HG03175 (cell line): Measurements from ENCODE around the gene VAMP4.

Experiments
- ATAC-seq: cut with Tn5 transposase; IDR thresholded peaks from one replicate; pipeline ENCODE4 v1.9.1; 2021; ENCODE audit warnings: mild to moderate bottlenecking, moderate library complexity; ENCODE audit not compliant: unreplicated experiment

The VAMP4 gene

GRCh38 chr1:171741872-171742576, at the start of gene VAMP4:
Gene VAMP4, minus strand, starts transcription at chr1:171742065. Its CDS starts 3,651 bp downstream, at chr1:171738414.
- ATAC-seq, result peak; percentile 94

DNA sequence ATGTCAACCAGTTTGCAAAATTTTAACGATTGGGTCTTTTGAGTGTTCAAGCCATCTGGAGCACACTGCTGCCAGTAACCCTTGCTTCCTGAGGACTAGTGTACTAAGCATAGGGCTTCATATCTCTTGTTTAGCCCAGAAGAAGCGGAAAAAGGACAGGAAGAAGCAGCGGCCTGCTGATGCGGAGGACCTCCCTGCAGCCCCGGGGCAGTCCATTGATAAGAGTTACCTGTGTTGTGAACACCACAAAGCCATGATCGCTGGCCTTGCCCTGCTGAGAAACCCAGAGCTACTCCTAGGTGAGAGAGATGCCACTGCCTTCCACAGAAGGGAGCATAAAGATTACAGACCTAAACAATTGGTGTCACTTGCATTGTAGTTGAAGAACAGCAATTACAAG, 48.5 kb upstream of the VAMP4 start:
- no peak for ATAC-seq

- no peak for ATAC-seq
Measured at GRCh38 chr1:171788696-171789095, 46.8 kb upstream of the VAMP4 start.

DNA sequence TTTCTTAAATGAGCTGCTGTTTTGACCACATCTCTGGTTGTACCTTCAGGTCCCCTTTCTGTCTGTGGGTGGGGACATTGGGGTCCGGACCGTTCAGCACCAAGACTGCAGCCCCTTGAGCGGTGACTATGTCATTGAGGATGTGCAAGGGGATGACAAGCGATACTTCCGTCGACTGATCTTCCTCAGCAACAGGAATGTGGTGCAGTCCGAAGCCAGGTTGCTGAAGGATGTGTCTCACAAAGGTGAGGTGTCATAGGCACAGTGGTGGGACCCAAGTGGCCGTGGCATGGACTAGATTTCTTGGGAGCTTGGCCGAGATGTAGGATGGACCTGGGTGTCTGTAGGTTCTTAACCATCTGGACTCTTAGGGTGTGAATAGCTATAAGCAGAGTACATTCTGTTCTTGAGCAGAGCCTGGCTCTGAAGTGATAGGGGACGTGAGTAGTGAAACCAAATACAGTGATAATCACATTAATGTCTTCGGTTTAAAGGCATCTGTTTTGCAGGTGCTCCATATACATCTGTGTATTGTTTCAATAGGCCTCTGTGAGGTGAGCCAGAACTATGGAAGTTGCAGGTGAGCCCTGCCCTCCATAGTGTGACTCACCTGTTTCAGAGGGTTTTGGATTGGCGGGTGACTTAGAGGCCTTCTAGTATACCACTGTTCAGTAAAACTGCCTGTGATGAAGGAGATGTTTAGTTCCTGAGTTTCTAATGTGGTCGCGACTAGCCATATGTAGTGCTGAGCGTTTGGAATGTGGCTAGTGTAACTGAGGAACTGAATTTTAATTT, 46.0 kb upstream of the VAMP4 start:
- no peak for ATAC-seq

DNA sequence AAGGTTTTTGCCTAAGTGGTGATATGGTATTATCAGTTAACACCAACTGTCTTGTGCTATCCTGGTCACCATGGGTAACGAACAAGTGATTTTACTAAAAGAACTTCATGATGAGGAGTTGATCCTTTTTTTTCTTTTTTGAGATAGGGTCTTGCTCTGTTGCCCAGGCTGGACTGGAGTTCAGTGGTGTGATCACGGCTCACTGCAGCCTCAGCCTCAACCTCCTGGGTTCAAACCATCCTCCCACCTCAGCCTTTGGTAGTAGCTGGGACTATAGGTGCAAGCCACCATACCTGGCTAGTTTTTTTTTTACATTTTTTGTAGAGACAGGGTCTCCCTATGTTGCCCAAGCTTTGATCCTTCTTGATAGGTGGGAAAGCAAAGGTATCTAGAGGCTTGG, 44.7 kb upstream of the VAMP4 start:
- no peak for ATAC-seq

DNA sequence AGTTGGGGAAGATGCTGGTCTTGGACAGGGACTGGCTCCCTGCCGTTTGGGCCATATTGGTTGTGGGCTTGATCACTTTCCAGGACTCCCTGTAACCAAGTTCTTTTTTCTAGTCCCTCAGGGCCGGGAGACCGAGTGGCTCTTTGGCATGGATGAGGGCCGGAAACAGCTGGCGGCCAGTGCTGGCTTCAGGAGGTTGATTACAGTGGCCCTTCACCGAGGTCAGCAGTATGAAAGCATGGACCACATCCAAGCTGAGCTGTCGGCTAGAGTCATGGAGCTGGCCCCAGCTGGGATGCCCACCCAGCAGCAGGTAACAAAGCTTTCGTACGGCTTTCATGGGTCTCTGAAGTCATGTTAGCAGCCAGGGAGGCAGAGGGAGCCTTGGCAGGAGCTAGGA, 43.9 kb upstream of the VAMP4 start:
- no peak for ATAC-seq

- no peak for ATAC-seq
Measured at GRCh38 chr1:171784784-171785183, 42.9 kb upstream of the VAMP4 start.

DNA sequence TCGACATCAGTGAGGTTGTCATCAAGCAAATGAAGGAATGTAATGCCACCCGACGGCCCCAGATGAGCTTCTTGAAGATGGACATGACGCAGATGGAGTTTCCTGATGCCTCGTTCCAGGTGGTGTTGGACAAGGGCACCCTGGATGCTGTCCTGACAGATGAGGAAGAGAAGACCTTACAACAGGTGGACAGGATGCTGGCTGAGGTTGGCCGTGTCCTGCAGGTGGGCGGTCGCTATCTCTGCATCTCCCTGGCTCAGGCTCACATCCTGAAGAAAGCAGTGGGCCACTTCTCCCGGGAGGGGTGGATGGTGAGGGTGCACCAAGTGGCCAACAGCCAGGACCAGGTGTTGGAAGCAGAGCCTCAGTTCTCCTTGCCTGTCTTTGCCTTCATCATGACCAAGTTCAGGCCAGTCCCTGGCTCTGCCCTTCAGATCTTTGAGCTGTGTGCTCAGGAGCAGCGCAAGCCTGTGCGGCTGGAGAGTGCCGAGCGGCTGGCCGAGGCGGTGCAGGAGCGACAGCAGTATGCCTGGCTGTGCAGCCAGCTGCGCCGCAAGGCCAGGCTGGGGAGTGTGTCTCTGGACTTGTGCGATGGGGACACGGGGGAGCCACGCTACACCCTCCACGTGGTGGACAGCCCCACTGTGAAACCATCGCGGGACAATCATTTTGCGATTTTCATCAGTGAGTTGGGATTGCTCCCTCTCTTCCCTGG, 42.1 kb upstream of the VAMP4 start:
- no peak for ATAC-seq

GRCh38 chr1:171781176-171781875, 39.5 kb upstream of the VAMP4 start, which contains the start of gene METTL13:
Gene METTL13, plus strand, starts transcription at chr1:171781660. Its CDS starts 308 bp downstream, at chr1:171781968.
- ATAC-seq, result peak; percentile 98

DNA sequence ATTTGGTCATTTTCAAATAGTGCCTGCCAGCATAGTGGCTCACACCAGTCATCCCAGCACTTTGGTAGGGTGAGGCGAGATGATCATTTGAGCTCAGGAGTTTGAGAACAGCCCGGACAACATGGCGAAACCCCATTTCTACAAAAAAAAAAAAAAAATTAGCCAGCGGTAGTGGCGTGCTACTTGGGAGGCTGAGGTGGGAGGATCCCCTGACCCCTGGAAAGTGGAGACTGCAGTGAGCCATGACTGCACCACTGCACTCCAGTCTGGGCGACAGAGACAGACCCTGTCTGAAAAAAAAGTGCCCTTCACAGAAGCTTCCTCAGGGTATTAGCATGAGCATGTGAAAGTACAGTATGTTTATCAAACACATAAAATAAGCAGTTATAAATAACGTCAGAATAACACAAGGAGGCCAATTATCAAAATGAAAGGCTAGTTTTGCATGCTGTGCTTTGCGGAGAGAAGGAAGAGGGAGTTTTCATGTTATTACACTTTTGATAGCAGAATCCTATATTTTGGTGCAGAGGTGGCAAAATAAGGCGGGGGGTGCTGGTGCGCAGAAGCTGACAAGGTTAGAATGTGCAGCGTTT, 38.8 kb upstream of the VAMP4 start:
- ATAC-seq, result no peak

DNA sequence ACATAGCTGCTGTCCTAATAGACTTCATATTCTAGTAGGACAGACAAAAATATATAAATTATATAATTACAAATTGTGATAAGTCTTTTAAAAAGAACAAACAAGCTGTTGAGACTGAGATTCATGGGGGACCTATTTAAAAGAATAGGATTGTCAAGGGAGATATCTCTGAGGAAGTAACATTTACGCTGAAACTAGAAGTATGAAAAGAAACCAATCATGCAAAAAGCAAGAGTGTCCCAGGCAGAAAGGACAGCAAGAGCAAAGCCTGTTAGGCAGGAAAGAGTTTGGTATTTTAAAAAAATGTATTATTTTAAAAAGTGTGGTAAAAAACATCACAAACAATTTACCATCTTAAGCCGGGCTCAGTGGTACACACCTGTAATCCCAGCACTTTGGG, 30.4 kb upstream of the VAMP4 start:
- ATAC-seq, result no peak

DNA sequence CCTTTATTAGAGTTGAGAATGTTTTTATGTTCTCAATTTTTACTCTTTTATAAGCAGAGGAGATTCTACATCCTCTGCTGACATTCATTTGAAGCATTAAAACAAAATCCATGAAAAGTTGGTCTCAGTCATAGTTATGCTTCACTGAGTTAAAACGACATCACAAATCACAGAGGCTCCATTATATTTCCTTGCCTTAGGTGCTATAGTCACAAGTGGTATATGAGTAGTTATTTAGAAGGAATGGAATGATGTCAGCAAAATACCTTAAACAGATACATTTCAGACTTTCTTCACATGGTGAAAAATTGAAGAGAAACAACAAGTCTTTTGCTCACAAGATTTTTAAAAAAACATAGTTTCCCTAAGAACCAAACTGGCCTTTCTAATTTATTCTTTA, 27.9 kb upstream of the VAMP4 start:
- ATAC-seq, result no peak

DNA sequence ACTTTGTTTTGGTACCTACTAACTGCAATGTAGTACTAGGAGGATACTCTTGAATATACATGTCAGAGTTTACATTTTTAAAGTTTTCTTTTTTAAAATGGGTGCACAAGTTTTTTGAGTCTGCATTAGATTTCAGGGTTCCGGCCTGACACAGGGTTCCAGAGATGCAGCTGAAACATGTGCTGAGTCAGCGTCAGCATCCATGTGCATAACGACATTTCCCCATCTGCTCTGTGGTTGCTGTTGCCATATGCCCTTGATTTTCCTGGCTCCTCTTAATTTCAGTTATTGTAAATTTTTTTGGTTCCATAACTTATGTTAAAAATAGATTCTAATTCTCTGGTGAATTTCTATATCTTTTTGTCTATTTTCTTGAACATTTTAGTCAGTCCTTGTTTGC, 27.3 kb upstream of the VAMP4 start:
- ATAC-seq, result no peak

GRCh38 chr1:171763764-171764163, 21.9 kb upstream of the VAMP4 start:
- ATAC-seq, result no peak

DNA sequence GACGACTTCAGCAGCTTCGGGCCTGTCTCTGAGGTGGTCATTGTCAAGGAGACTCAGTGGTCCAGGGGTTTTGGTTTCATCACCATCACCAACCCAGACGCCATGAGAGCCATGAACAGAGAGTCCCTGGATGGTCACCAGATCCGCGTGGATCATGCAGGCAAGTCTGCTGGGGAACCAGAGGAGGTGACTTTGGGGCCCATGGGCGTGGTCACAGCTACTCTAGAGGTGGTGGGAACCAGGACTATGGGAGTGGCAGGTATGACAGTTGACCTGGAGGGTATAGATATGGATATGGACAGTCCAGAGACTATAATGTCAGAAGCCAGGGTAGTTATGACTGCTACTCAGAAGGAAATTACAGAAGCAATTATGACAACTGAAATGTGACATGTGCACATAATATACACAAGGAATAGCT, 20.3 kb upstream of the VAMP4 start:
- no peak for ATAC-seq

- ATAC-seq, result no peak
Measured at GRCh38 chr1:171758011-171758410, 16.1 kb upstream of the VAMP4 start.

DNA sequence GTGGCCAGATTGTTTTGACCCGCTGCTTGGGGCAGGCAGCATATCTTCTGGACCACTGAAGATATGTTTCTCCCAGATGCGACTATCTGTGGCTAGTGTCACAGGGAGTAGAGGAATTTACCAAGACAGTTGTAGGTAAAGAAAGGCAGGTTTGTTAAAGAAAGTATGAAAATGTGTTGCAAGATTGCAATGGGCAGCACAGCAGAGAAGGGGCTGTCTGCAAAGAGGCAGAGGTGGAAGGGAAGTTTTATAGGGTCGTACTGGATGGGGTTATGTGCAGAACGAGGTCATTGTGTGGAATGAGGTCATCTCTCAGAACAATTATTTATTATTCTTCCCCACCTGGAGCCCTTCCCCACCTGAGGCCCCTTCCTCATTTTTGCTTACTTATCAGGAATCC, 15.0 kb upstream of the VAMP4 start:
- ATAC-seq, result no peak

GRCh38 chr1:171754971-171755370, 13.1 kb upstream of the VAMP4 start:
- ATAC-seq, result no peak

- ATAC-seq, result no peak
Measured at GRCh38 chr1:171754353-171754705, 12.5 kb upstream of the VAMP4 start.

GRCh38 chr1:171753685-171754352, 12.0 kb upstream of the VAMP4 start:
- no peak for ATAC-seq
